ENCODE data around the gene YRDC. TPM values are rescaled to one million over a fixed set of nuclear protein-coding genes. Genes with fewer than 3 reads are reported as not detected.

The YRDC gene
- total RNA-seq, 1 donor from 2014 or later, result 12.7 TPM

- Mint-ChIP-seq H3K4me3 (no peak overlapping the region), H3K27me3 (peaks cover 77% of the 10 kb centered on the region), H3K27ac (no peak overlapping the region), H3K36me3 (no peaks in the 10 kb centered on the region), H3K9me3 (no peaks in the 10 kb centered on the region), H3K4me1 (ENCODE audit: unreplicated experiment) (no peaks in the 10 kb centered on the region)
- peak; percentile 85 for DNase-seq (ENCODE audit: extremely low spot score, unreplicated experiment)
- TF ChIP-seq, protein P1, sequence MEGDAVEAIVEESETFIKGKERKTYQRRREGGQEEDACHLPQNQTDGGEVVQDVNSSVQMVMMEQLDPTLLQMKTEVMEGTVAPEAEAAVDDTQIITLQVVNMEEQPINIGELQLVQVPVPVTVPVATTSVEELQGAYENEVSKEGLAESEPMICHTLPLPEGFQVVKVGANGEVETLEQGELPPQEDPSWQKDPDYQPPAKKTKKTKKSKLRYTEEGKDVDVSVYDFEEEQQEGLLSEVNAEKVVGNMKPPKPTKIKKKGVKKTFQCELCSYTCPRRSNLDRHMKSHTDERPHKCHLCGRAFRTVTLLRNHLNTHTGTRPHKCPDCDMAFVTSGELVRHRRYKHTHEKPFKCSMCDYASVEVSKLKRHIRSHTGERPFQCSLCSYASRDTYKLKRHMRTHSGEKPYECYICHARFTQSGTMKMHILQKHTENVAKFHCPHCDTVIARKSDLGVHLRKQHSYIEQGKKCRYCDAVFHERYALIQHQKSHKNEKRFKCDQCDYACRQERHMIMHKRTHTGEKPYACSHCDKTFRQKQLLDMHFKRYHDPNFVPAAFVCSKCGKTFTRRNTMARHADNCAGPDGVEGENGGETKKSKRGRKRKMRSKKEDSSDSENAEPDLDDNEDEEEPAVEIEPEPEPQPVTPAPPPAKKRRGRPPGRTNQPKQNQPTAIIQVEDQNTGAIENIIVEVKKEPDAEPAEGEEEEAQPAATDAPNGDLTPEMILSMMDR (conservative IDR thresholded peaks at IDR 0.05), result no peak
Observed at GRCh38 chr1:37764414-37764825, 43.6 kb downstream of the YRDC start.

GRCh38 chr1:37763791-37764413 is 44.1 kb downstream of the YRDC start:
- Mint-ChIP-seq H3K4me3 (no peak overlapping the region), H3K27me3 (peaks cover 72% of the 10 kb centered on the region), H3K36me3 (no peaks in the 10 kb centered on the region), H3K4me1 (ENCODE audit: unreplicated experiment) (no peaks in the 10 kb centered on the region), H3K9me3 (no peaks in the 10 kb centered on the region), H3K27ac (no peak overlapping the region)
- TF ChIP-seq, protein P1 (conservative IDR thresholded peaks at IDR 0.05), result no peak
- DNase-seq (ENCODE audit: extremely low spot score, unreplicated experiment), result no peak

DNA sequence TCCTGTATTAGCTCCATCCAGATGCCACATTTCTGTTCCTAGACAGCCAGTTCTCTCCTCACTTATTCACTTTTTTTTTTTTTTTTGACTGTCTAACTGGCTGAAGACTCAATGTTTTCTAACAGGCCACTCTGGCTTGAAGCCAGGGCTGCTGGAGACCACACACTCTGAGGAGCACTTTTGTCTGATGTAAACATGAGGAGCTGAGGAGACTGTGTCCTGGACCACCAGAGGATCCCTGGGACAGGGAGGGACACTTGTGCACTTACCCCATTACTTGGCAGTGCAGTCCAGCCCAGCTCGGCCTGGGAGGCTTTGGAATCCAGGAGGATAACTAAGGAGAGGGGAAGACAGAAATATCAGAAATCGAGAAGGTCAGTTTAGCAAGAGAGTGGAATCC is 45.5 kb downstream of the YRDC start:
- Mint-ChIP-seq H3K4me1 (ENCODE audit: unreplicated experiment) (no peaks in the 10 kb centered on the region), H3K27me3 (peaks cover 58% of the 10 kb centered on the region), H3K4me3 (no peak overlapping the region), H3K36me3 (no peaks in the 10 kb centered on the region), H3K9me3 (no peaks in the 10 kb centered on the region), H3K27ac (no peak overlapping the region)
- TF ChIP-seq, protein P1 (conservative IDR thresholded peaks at IDR 0.05), result no peak
- no peak for DNase-seq (ENCODE audit: extremely low spot score, unreplicated experiment)

DNA sequence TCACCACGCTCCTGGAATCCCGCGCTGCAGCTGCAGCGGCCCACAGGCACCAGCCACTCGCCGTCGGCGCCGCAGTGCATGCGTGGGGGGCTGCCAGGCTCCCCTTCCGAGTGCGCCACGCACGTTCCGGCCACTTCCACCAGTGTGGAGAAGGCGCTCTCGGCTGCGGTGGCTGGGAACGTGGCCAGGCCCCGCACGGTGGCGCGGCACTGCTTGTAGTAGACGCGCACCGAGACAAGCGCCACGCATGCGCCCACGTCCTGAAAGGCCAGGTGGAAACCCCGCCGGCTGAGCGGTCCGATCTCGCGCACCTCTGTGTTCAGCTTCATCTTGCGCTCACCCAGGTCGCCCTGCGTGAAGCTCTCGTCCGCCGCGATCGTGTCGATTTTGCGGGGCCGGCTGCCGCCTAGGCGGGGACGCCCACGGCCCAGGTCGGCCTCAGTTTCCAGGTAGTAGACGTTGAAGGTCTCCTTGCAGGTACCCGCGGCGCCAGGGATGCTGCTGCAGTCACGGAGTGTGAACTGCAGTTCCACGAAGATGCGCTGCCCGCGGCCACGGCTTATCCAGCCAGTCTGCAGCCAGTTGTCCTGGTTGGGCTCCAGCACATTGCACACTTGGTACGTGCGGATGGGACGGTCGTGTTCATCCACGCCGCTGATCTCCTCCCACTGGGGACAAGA is 46.5 kb downstream of the YRDC start:
- no peak for DNase-seq (ENCODE audit: extremely low spot score, unreplicated experiment)
- no peaks in the 10 kb centered on the region for H3K4me1 Mint-ChIP-seq (ENCODE audit: unreplicated experiment)
- no peaks in the 10 kb centered on the region for H3K36me3 Mint-ChIP-seq
- no peak overlapping the region for H3K4me3 Mint-ChIP-seq
- H3K27ac Mint-ChIP-seq, result no peak overlapping the region
- peaks cover 48% of the 10 kb centered on the region for H3K27me3 Mint-ChIP-seq
- no peaks in the 10 kb centered on the region for H3K9me3 Mint-ChIP-seq
- TF ChIP-seq, protein P1 (conservative IDR thresholded peaks at IDR 0.05), result no peak

- H3K9me3 Mint-ChIP-seq, result no peaks in the 10 kb centered on the region
- no peak overlapping the region for H3K27ac Mint-ChIP-seq
Observed at GRCh38 chr1:37759451-37759850, 48.6 kb downstream of the YRDC start.

More at GRCh38 chr1:37759451-37759850, 48.6 kb downstream of the YRDC start:
- Mint-ChIP-seq H3K36me3 (no peaks in the 10 kb centered on the region), H3K27me3 (peaks cover 27% of the 10 kb centered on the region), H3K4me1 (ENCODE audit: unreplicated experiment) (no peaks in the 10 kb centered on the region), H3K4me3 (no peak overlapping the region)
- TF ChIP-seq, protein P1 (conservative IDR thresholded peaks at IDR 0.05), result no peak
- DNase-seq (ENCODE audit: extremely low spot score, unreplicated experiment), result no peak
